Measurements from ENCODE around the gene DDC.

DNA sequence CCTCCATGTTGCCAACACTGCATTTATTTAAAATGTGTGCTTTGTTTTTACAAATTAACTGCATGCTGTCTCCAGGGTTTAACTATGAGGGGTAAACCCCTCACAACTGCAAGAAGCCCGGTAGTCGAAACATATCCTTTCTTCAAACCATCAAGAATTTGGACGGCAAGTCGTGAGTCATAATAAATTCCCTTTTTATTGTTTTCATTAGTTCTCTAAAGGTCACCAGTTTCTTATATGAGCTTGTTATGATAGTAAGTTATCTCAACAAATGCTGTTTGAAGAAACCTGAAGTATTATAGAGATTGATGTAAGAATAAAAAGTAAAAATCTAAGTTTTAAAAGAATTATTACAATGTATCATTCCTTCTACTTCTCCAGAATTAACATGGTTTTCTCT is 102.8 kb downstream of the DDC start:
- TF ChIP-seq, protein P1, sequence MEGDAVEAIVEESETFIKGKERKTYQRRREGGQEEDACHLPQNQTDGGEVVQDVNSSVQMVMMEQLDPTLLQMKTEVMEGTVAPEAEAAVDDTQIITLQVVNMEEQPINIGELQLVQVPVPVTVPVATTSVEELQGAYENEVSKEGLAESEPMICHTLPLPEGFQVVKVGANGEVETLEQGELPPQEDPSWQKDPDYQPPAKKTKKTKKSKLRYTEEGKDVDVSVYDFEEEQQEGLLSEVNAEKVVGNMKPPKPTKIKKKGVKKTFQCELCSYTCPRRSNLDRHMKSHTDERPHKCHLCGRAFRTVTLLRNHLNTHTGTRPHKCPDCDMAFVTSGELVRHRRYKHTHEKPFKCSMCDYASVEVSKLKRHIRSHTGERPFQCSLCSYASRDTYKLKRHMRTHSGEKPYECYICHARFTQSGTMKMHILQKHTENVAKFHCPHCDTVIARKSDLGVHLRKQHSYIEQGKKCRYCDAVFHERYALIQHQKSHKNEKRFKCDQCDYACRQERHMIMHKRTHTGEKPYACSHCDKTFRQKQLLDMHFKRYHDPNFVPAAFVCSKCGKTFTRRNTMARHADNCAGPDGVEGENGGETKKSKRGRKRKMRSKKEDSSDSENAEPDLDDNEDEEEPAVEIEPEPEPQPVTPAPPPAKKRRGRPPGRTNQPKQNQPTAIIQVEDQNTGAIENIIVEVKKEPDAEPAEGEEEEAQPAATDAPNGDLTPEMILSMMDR (IDR thresholded peaks at IDR 0.05 in 2 of 3, conservative IDR thresholded peaks at IDR 0.05 in 1 of 3; ENCODE audit: borderline replicate concordance in 1 of 3, insufficient read depth in 1 of 3, low read depth in 2 of 3, low read length in 2 of 3): no peak
- TF ChIP-seq SP1 (IDR thresholded peaks at IDR 0.05; ENCODE audit: low read depth) (no peak), SIN3A (IDR thresholded peaks at IDR 0.05; ENCODE audit: low read depth) (no peak), POLR2AphosphoS5 (IDR thresholded peaks at IDR 0.05; ENCODE audit: low read depth, low read length) (no peak), POLR2A (IDR thresholded peaks at IDR 0.05; ENCODE audit: borderline replicate concordance, extremely low read depth, insufficient read depth, insufficient read length) (no peak), RAD21 (IDR thresholded peaks at IDR 0.05; ENCODE audit: low read depth) (no peak), EZH2phosphoT487 (IDR thresholded peaks at IDR 0.05; ENCODE audit: borderline replicate concordance) (no peak), TCF7L2 (IDR thresholded peaks at IDR 0.05; ENCODE audit: borderline replicate concordance, extremely low read depth, insufficient read depth, insufficient read length) (no peak), EZH2 (IDR thresholded peaks at IDR 0.05) (no peak)
- TF ChIP-seq, protein P2, sequence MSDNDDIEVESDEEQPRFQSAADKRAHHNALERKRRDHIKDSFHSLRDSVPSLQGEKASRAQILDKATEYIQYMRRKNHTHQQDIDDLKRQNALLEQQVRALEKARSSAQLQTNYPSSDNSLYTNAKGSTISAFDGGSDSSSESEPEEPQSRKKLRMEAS (IDR thresholded peaks at IDR 0.05): no peak

Measured in HCT116 (cell line).